ENCODE results near the gene LCAT. TPM values are rescaled to one million over a fixed set of nuclear protein-coding genes. Genes with fewer than 3 reads are reported as not detected.

The LCAT gene
- total and polyA plus RNA-seq, 2 experiments from 2014 or later = 13.7 to 18.9 TPM

DNA sequence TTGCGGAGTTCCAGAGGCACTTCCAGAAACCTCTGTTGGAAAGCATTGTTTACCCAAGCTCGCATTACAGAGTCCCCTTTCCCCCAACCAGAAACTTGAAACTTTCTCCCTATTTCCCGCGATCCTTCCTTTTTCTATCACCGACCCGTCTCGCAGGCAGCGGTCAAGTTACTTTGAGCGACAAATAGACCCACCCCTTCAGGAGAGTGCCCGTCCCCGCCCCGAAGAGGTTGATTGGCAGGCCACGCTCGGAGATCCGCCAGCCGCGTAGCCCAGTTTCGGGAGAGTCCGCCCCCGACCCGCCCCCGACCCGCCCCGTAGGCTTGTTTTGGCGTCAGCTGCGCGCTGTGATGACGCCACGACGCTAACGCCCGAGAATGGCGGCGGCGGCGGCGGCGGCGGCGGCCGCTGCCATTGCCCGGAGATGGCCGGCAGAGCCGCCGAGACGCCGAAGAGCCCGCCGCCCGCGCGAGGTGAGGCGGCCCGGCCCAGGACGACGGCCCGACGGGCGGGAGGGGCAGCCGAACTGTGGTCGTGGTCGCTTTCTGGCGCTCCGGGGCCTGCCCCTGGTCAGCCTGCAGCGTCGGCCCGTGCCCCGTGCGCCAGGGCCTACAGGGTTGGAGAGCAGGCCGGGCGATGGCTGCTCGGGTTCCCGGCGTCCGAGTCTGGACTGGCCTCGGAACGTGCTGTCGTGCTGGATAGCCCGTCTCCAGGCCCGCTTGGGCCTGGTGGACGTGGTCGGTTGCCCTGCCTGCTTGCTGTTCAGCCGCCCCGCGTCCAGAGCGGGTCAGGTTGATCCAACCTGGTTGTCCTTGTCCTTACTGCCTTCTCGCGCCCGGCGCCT, 50.8 kb downstream of the LCAT start, which contains the start of gene PSKH1:
PSKH1 (plus strand) TSS at position 356 of the 844 bp plus-strand sequence. CDS start 15,496 bp downstream, outside the sequence.
- H2AFZ ChIP-seq = 0 out of 2 replicates have a peak within 1 kb of the TSS, but pooled peaks have one; percentile 26
- TF ChIP-seq ZNF114 (CRISPR knock-in tag; IDR thresholded peaks at IDR 0.05) (no peak), CREB1 (CRISPR knock-in tag; IDR thresholded peaks at IDR 0.05; ENCODE audit: low read depth) (peak; percentile 97), POLR2AphosphoS5 (IDR thresholded peaks at IDR 0.05; ENCODE audit: low read depth) (no peak), JUNB (IDR thresholded peaks at IDR 0.05; ENCODE audit: unreplicated experiment) (no peak), ZNF331 (CRISPR knock-in tag; IDR thresholded peaks at IDR 0.05; ENCODE audit: low read depth) (no peak), EZH2 (IDR thresholded peaks at IDR 0.05; ENCODE audit: low read depth, unreplicated experiment) (no peak)
- TF ChIP-seq, protein P1, sequence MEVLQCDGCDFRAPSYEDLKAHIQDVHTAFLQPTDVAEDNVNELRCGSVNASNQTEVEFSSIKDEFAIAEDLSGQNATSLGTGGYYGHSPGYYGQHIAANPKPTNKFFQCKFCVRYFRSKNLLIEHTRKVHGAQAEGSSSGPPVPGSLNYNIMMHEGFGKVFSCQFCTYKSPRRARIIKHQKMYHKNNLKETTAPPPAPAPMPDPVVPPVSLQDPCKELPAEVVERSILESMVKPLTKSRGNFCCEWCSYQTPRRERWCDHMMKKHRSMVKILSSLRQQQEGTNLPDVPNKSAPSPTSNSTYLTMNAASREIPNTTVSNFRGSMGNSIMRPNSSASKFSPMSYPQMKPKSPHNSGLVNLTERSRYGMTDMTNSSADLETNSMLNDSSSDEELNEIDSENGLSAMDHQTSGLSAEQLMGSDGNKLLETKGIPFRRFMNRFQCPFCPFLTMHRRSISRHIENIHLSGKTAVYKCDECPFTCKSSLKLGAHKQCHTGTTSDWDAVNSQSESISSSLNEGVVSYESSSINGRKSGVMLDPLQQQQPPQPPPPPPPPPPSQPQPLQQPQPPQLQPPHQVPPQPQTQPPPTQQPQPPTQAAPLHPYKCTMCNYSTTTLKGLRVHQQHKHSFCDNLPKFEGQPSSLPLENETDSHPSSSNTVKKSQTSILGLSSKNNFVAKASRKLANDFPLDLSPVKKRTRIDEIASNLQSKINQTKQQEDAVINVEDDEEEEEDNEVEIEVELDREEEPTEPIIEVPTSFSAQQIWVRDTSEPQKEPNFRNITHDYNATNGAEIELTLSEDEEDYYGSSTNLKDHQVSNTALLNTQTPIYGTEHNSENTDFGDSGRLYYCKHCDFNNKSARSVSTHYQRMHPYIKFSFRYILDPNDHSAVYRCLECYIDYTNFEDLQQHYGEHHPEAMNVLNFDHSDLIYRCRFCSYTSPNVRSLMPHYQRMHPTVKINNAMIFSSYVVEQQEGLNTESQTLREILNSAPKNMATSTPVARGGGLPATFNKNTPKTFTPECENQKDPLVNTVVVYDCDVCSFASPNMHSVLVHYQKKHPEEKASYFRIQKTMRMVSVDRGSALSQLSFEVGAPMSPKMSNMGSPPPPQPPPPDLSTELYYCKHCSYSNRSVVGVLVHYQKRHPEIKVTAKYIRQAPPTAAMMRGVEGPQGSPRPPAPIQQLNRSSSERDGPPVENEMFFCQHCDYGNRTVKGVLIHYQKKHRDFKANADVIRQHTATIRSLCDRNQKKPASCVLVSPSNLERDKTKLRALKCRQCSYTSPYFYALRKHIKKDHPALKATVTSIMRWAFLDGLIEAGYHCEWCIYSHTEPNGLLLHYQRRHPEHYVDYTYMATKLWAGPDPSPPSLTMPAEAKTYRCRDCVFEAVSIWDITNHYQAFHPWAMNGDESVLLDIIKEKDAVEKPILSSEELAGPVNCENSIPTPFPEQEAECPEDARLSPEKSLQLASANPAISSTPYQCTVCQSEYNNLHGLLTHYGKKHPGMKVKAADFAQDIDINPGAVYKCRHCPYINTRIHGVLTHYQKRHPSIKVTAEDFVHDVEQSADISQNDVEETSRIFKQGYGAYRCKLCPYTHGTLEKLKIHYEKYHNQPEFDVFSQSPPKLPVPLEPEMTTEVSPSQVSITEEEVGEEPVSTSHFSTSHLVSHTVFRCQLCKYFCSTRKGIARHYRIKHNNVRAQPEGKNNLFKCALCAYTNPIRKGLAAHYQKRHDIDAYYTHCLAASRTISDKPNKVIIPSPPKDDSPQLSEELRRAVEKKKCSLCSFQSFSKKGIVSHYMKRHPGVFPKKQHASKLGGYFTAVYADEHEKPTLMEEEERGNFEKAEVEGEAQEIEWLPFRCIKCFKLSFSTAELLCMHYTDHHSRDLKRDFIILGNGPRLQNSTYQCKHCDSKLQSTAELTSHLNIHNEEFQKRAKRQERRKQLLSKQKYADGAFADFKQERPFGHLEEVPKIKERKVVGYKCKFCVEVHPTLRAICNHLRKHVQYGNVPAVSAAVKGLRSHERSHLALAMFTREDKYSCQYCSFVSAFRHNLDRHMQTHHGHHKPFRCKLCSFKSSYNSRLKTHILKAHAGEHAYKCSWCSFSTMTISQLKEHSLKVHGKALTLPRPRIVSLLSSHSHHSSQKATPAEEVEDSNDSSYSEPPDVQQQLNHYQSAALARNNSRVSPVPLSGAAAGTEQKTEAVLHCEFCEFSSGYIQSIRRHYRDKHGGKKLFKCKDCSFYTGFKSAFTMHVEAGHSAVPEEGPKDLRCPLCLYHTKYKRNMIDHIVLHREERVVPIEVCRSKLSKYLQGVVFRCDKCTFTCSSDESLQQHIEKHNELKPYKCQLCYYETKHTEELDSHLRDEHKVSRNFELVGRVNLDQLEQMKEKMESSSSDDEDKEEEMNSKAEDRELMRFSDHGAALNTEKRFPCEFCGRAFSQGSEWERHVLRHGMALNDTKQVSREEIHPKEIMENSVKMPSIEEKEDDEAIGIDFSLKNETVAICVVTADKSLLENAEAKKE (CRISPR knock-in tag; IDR thresholded peaks at IDR 0.05) = no peak
- TF ChIP-seq, protein P2, sequence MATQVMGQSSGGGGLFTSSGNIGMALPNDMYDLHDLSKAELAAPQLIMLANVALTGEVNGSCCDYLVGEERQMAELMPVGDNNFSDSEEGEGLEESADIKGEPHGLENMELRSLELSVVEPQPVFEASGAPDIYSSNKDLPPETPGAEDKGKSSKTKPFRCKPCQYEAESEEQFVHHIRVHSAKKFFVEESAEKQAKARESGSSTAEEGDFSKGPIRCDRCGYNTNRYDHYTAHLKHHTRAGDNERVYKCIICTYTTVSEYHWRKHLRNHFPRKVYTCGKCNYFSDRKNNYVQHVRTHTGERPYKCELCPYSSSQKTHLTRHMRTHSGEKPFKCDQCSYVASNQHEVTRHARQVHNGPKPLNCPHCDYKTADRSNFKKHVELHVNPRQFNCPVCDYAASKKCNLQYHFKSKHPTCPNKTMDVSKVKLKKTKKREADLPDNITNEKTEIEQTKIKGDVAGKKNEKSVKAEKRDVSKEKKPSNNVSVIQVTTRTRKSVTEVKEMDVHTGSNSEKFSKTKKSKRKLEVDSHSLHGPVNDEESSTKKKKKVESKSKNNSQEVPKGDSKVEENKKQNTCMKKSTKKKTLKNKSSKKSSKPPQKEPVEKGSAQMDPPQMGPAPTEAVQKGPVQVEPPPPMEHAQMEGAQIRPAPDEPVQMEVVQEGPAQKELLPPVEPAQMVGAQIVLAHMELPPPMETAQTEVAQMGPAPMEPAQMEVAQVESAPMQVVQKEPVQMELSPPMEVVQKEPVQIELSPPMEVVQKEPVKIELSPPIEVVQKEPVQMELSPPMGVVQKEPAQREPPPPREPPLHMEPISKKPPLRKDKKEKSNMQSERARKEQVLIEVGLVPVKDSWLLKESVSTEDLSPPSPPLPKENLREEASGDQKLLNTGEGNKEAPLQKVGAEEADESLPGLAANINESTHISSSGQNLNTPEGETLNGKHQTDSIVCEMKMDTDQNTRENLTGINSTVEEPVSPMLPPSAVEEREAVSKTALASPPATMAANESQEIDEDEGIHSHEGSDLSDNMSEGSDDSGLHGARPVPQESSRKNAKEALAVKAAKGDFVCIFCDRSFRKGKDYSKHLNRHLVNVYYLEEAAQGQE (IDR thresholded peaks at IDR 0.05; ENCODE audit: unreplicated experiment) = no peak
- TF ChIP-seq, protein P3, sequence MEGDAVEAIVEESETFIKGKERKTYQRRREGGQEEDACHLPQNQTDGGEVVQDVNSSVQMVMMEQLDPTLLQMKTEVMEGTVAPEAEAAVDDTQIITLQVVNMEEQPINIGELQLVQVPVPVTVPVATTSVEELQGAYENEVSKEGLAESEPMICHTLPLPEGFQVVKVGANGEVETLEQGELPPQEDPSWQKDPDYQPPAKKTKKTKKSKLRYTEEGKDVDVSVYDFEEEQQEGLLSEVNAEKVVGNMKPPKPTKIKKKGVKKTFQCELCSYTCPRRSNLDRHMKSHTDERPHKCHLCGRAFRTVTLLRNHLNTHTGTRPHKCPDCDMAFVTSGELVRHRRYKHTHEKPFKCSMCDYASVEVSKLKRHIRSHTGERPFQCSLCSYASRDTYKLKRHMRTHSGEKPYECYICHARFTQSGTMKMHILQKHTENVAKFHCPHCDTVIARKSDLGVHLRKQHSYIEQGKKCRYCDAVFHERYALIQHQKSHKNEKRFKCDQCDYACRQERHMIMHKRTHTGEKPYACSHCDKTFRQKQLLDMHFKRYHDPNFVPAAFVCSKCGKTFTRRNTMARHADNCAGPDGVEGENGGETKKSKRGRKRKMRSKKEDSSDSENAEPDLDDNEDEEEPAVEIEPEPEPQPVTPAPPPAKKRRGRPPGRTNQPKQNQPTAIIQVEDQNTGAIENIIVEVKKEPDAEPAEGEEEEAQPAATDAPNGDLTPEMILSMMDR (conservative IDR thresholded peaks at IDR 0.05; ENCODE audit: low read depth in 2 of 2) = no peak
- Mint-ChIP-seq H3K27me3 (ENCODE audit: insufficient read depth, low read depth, poor library complexity) (peaks cover 4% of the 10 kb centered on the region), H3K27ac (peak within 1 kb of the TSS; percentile 98), H3K9me3 (no peaks in the 10 kb centered on the region), H3K36me3 (ENCODE audit: low read depth) (no peaks in the 10 kb centered on the region; the same call in 2 of the 3 replicates), H3K4me3 (peak within 1 kb of the TSS; percentile 97), H3K4me1 (peaks cover 9% of the 10 kb centered on the region)
- H3K27me3 ChIP-seq (ENCODE audit: insufficient read depth) = no peaks in the 10 kb centered on the region
- peak within 1 kb of the TSS; percentile 81 for H3K4me2 ChIP-seq
- no peaks in the 10 kb centered on the region for H3K9me2 ChIP-seq (ENCODE audit: insufficient read depth)
- H3K27ac ChIP-seq (ENCODE audit: low read depth) = peak within 1 kb of the TSS; percentile 84
- peaks cover 8% of the 10 kb centered on the region for H4K20me1 ChIP-seq (replicated peaks; ENCODE audit: insufficient read depth)
- H3K36me3 ChIP-seq (ENCODE audit: insufficient read depth) = no peaks in the 10 kb centered on the region
- peak; percentile 97 for ATAC-seq
- peaks cover 48% of the 10 kb centered on the region for H3K79me2 ChIP-seq (replicated peaks; ENCODE audit: insufficient read depth)
- H3K4me3 ChIP-seq = peak within 1 kb of the TSS; percentile 82
- DNase-seq (ENCODE audit: low spot score) = peak; percentile 99
- H3K4me1 ChIP-seq (ENCODE audit: insufficient read depth) = peaks cover 14% of the 10 kb centered on the region
- peaks cover 8% of the 10 kb centered on the region; the same call in 1 of the 2 replicates for H3F3A ChIP-seq (replicated peaks; ENCODE audit: low read depth)

Measured in GM23338 (cell line).